ENCODE results near the gene ABCA10.

DNA sequence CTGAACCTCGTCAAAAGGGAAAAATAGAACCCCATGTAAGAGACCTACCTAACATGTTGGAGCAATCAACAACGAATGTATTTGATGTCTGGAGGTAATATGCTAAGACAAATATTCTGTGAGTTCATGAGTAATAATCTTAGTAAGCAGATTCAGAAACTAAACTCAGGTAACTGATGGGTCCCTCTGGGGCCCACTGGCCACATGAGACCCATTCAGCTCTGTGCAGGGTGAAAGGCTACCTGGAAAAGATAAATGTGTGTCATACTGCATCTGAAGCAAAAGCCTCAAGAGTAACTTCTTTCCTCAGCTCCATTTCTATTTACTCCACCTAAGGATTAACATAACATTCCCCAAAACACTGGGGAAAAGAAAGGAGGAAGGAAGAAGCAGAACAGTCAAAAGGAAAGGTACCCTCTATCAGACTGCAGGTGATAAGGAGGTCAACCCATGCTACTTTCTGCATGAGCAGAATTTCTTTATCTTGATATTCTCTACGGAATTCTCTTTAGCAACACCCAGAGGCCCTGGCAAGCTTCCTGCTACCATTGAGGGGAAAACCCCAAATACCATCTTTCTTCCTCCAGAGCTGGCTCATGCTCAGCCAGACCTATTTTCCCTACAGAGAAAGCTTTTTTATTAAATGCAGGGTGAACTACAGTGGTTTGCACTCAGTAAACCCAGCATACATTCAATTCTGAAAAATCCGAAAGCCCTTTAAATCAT, 49.2 kb downstream of the ABCA10 start:
- TF ChIP-seq, protein P1, sequence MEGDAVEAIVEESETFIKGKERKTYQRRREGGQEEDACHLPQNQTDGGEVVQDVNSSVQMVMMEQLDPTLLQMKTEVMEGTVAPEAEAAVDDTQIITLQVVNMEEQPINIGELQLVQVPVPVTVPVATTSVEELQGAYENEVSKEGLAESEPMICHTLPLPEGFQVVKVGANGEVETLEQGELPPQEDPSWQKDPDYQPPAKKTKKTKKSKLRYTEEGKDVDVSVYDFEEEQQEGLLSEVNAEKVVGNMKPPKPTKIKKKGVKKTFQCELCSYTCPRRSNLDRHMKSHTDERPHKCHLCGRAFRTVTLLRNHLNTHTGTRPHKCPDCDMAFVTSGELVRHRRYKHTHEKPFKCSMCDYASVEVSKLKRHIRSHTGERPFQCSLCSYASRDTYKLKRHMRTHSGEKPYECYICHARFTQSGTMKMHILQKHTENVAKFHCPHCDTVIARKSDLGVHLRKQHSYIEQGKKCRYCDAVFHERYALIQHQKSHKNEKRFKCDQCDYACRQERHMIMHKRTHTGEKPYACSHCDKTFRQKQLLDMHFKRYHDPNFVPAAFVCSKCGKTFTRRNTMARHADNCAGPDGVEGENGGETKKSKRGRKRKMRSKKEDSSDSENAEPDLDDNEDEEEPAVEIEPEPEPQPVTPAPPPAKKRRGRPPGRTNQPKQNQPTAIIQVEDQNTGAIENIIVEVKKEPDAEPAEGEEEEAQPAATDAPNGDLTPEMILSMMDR (IDR thresholded peaks at IDR 0.05) = no peak
- no peak for TF ChIP-seq POLR2A (IDR thresholded peaks at IDR 0.05)
